ENCODE results near the gene FBXW5.

- TF ChIP-seq CTCF (conservative IDR thresholded peaks at IDR 0.05; ENCODE audit: low read depth in 2 of 2) (no peak), POLR2AphosphoS5 (IDR thresholded peaks at IDR 0.05; ENCODE audit: low read depth) (no peak), EZH2 (IDR thresholded peaks at IDR 0.05; ENCODE audit: low read depth, unreplicated experiment) (no peak), JUNB (IDR thresholded peaks at IDR 0.05; ENCODE audit: unreplicated experiment) (no peak), STAT1 (IDR thresholded peaks at IDR 0.05; ENCODE audit: unreplicated experiment) (no peak), REST (IDR thresholded peaks at IDR 0.05; ENCODE audit: unreplicated experiment) (no peak), EZH2phosphoT487 (IDR thresholded peaks at IDR 0.05; ENCODE audit: unreplicated experiment) (no peak), CREB1 (CRISPR knock-in tag; IDR thresholded peaks at IDR 0.05; ENCODE audit: low read depth) (no peak)
Observed at GRCh38 chr9:136910197-136910900, 34.2 kb downstream of the FBXW5 start.
